ENCODE data around the gene NUDT4B. TPM values are rescaled to one million over a fixed set of nuclear protein-coding genes. Genes with fewer than 3 reads are reported as not detected.
"Not testable (repeated sequence)": the region's sequence is repeated elsewhere in the genome, so short reads cannot be mapped to it uniquely, and the experiment has no call there.

Gene NUDT4B
- total RNA-seq, 1 donor from 2014 or later, result 21.8 TPM

DNA sequence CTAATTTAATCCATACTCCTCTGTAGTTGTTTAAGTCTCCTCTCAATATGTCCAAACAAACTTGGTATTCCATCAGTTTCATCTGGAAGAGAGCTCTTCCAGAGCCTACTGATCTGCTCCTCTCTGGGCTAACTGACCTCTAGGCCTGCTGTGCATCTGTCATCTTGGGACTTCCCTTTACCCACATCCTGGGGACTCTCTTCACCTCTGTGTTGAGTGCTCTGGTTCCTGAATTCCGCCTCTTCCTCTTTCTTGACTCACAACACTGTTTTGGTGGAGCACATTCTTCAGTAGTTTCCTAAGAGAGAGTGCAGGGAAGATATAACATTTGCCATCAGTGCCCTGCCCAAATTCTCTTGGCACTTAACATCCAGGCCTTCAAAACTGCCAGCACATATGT, 13.0 kb upstream of the NUDT4B start:
- not testable (repeated sequence) for DNase-seq (ENCODE audit: low read depth, low spot score)

- DNase-seq (ENCODE audit: low read depth, low spot score), result not testable (repeated sequence)
These were observed 9.9 kb upstream of the NUDT4B start for GRCh38 chr1:148738667-148739066.

- DNase-seq (ENCODE audit: low read depth, low spot score), result not testable (repeated sequence)
These were observed 5.4 kb upstream of the NUDT4B start for GRCh38 chr1:148743200-148743599.

- not testable (repeated sequence) for DNase-seq (ENCODE audit: low read depth, low spot score)
These were observed 4.6 kb upstream of the NUDT4B start for GRCh38 chr1:148743726-148744720.

DNA sequence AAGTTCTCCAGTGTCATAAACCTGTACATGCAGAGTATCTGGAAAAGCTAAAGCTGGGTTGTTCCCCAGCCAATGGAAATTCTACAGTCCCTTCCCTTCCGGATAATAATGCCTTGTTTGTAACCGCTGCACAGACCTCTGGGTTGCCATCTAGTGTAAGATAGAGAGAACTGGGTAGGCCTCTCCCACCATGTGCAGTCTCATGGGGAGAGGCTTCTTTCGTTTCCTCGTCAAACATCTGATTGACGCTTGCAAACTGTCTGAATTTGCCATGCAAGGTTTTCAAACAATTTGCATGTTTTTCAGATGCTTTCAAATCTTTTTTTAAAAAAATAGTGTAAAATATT, 734 bp downstream of the NUDT4B start:
- not testable (repeated sequence) for DNase-seq (ENCODE audit: low read depth, low spot score)

DNA sequence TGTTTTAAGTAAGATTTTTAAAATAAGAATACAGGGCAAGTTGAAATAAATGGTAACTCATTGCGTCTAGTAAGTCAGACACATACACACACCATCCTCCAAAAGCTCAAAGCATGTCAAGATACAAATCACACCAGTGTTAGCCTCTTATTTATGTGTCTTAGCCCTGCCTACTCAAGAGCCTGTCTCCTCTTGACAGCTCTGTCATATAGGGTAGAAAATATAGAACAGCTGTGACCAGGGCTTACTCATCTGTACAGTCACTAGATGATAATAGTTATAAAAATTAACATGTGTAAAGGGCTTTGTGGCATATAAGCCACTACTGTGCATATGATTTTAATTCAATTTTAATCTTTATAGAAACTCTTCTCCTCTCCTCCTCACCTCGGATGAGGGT, 7.7 kb downstream of the NUDT4B start:
- DNase-seq (ENCODE audit: low read depth, low spot score), result not testable (repeated sequence)

- DNase-seq (ENCODE audit: low read depth, low spot score), result not testable (repeated sequence)
These were observed 8.9 kb downstream of the NUDT4B start for GRCh38 chr1:148757446-148757845.

- not testable (repeated sequence) for DNase-seq (ENCODE audit: low read depth, low spot score)
These were observed 9.8 kb downstream of the NUDT4B start for GRCh38 chr1:148758412-148758811.

DNA sequence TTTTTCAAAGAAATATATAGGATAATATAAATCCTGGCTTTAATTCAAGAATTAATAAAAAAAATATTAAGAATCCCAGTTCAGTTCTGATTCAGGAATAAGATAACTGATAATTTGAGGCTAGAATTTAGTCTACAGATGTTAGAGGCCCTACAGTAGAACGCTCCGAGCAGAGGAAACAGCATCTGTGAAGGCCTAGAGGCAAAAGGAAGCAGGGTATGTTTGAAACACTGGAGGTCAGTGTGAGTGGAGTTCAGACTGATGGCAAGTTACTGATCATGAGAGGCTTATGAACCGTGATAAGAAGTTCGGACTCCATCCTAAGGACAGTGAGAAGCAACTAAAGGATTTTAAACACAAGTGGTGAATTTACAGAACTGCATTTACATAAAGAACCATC, 10.4 kb downstream of the NUDT4B start:
- DNase-seq (ENCODE audit: low read depth, low spot score), result not testable (repeated sequence)

DNA sequence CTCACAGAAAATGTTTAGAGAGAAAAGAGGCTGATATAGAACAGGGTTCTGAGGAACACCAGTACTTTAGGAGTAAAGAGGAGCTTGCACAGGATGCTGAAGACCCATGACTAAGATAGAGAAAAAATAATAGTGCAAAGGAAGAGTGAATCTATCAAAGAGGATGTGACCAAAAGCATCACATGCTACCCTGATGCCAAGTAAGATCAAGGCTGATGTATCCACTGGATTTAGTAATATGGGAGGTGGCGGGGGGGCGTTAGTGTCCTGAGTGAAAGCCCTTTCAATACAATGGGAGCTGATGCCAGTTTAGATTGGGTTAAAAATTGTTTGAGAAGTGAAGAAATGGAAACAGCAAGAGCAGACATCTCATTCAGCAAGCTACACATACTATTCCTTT, 11.2 kb downstream of the NUDT4B start:
- not testable (repeated sequence) for DNase-seq (ENCODE audit: low read depth, low spot score)

GRCh38 chr1:148760206-148760605, 11.6 kb downstream of the NUDT4B start:
- DNase-seq (ENCODE audit: low read depth, low spot score), result not testable (repeated sequence)

GRCh38 chr1:148761360-148761759, 12.8 kb downstream of the NUDT4B start:
- DNase-seq (ENCODE audit: low read depth, low spot score), result not testable (repeated sequence)

DNA sequence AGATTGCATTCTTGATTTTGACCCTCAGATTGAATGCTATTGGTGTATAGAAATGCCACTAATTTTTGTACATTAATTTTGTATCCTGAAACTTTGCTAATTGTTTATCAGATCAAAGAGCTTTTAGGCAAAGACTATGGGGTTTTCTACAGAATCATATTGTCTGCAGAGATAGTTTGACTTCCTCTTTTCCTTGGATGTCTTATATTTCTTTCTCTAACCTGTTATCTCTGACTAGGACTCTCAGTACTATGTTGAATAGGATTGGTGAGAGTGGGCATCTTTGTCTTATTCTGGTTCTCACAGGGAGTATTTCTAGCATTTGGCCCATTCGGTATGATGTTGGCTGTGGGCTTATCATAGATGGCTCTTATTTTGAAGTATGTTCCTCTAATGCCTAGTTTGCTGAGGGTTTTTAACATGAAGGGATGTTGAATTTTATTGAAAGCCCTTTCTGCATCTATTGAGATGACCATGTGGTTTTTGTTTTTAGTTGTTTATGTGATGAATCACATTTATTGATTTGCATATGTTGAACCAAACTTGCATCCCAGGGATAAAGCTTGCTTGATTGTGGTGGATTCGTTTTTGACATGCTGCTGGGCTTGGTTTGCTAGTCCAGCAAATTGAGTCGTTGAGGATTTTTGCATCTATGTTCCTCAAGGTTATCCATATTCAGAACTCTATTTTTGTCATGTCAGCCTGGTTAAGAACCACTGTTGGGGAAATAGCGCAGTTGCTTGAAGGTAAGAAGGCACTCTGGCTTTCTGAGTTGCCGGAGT, 16.9 kb downstream of the NUDT4B start:
- not testable (repeated sequence) for DNase-seq (ENCODE audit: low read depth, low spot score)

DNA sequence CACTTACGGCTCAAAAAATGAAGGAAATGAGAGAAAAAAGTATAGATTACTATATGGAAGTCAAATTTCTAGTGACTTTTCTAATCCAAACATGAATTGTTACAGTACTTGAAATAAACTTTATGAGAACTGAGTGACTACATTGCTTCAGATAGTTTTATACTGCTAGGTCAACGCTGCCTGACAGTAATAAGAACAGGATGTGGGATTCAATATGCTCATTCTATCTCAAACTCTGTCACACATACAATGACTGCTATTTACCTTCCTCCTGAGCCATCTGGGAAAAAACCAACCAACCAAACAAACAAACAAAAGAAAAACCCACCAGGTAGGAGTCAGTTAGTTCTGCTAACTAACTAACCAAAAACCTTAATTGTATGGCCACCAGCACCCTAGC, 20.0 kb downstream of the NUDT4B start:
- DNase-seq (ENCODE audit: low read depth, low spot score), result not testable (repeated sequence)

- not testable (repeated sequence) for DNase-seq (ENCODE audit: low read depth, low spot score)
These were observed 20.9 kb downstream of the NUDT4B start for GRCh38 chr1:148769495-148769894.

GRCh38 chr1:148773690-148774089, 25.1 kb downstream of the NUDT4B start:
- DNase-seq (ENCODE audit: low read depth, low spot score), result not testable (repeated sequence)

GRCh38 chr1:148774102-148774501, 25.5 kb downstream of the NUDT4B start:
- not testable (repeated sequence) for DNase-seq (ENCODE audit: low read depth, low spot score)

- DNase-seq (ENCODE audit: low read depth, low spot score), result not testable (repeated sequence)
These were observed 26.7 kb downstream of the NUDT4B start for GRCh38 chr1:148775263-148775662.

GRCh38 chr1:148777649-148778048, 29.1 kb downstream of the NUDT4B start:
- DNase-seq (ENCODE audit: low read depth, low spot score), result not testable (repeated sequence)

GRCh38 chr1:148780404-148780803, 31.8 kb downstream of the NUDT4B start:
- DNase-seq (ENCODE audit: low read depth, low spot score), result not testable (repeated sequence)

GRCh38 chr1:148791543-148792099, 43.0 kb downstream of the NUDT4B start:
- DNase-seq (ENCODE audit: low read depth, low spot score), result not testable (repeated sequence)
